ENCODE measurements around the gene TMEM192.
"Not testable (repeated sequence)": the region's sequence is repeated elsewhere in the genome, so short reads cannot be mapped to it uniquely, and the experiment has no call there.

The TMEM192 gene

DNA sequence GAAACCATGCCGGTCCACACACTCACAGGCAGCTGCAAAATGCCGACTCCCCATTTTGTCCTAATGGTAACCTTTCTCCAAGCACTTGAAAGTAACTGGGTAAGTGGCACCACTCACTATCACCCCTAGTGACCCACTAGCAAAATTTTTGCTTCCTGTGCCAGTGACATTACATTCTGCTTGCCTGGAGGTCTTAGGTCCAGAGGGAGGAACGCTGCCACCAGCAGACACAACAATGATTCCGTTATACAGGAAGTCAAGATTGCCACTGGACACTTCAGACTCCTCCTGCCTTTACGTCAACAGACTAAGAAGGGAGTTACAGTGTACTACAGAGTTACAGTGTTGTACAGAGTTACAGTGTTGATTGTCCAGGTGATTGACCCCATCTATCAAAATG, 11.8 kb upstream of the TMEM192 start:
- Mint-ChIP-seq H3K27me3 (peaks cover 26% of the 10 kb centered on the region), H3K4me1 (no peaks in the 10 kb centered on the region), H3K9me3 (no peaks in the 10 kb centered on the region), H3K36me3 (no peaks in the 10 kb centered on the region), H3K27ac (no peak overlapping the region), H3K4me3 (no peak overlapping the region)
- DNase-seq: no peak
- CTCF ChIA-PET: no interaction called here

DNA sequence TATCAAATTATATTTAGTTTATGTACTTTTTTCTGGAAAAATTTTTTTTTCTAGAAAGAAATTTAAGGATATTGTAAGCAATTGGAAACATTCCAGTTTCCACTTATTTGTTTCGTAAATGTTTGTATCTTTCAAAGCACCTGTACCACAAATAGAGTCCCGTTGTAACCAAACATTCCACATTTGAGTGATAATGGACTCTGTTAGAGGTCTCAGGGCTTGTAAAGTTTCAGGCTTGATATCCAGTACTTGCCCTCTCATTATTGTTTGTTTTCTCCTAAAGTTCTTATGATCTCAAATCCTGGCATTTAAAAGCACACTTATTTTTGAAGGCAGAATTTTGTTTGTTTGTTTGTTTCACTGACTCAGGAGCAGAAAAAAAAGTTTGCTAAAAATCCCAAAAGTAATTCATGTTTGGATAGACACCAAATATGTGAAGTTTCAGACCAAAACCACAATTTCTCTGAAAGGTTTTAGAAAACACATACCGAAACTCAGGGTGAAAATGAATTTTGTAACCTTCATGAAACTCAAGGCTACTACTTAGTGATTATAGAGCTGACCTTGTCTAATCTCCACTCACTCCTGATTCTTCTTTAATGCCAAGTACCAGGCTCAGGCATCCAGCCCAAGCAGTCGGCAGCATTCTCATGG, 5.7 kb upstream of the TMEM192 start:
- CTCF ChIA-PET: interaction anchor here (2.4 kb wide), 1 partner anchor 12 kb away, joined by 8 read pairs; no protein-coding TSS in a partner anchor
- H3K4me3 Mint-ChIP-seq: no peak overlapping the region
- H3K27me3 Mint-ChIP-seq: peaks cover 28% of the 10 kb centered on the region
- no peak for DNase-seq
- no peak overlapping the region for H3K27ac Mint-ChIP-seq
- no peaks in the 10 kb centered on the region for H3K36me3 Mint-ChIP-seq
- peaks cover 14% of the 10 kb centered on the region for H3K4me1 Mint-ChIP-seq
- no peaks in the 10 kb centered on the region for H3K9me3 Mint-ChIP-seq

DNA sequence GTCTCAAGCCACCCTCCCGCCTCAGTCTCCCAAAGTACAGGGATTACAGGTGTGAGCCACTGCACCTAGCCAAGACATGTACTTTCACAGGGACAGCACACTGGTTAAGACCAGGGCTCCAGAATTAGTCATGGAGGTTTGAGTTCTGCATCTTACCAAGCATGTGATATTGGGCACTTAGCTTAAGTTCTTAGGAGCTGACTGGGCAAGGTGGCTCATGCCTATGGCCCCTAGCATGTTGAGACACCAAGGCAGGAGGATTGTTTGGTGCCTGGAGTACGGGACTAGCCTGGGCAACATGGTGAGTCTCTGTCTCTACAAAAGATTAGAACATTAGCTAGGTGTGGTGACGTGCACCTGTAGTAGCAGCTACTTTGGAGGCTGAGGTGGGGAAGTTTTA, 2.6 kb upstream of the TMEM192 start:
- Mint-ChIP-seq H3K36me3 (no peaks in the 10 kb centered on the region), H3K4me1 (peaks cover 30% of the 10 kb centered on the region), H3K27me3 (peaks cover 19% of the 10 kb centered on the region), H3K27ac (no peak overlapping the region), H3K9me3 (no peaks in the 10 kb centered on the region), H3K4me3 (no peak overlapping the region)
- CTCF ChIA-PET: interaction anchor here (2.0 kb wide), 1 partner anchor 15 kb away, joined by 8 read pairs; no protein-coding TSS in a partner anchor
- DNase-seq: no peak

DNA sequence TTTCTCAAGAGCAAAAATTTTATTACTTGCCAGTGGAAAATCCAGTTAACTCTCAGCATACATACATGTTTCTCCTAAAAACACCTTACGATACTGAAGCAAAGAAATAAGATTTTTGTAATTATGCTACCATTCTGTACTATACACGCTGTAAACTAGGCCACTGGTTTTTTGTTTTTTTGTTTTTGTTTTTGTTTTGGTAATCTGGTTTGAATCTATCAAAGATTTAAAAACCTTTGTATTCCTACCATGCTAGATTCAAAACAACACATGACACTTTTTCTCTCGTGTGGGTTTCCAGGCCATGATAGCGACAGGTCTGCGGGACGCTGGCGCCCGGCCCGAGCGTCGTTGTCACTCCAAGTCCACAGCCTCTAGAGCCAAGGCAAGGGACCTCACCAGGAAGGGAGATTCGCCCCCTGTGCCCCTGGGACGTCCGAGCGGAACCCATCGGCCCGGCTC, 723 bp downstream of the TMEM192 start:
- H3K27me3 Mint-ChIP-seq: peaks cover 18% of the 10 kb centered on the region
- H3K4me1 Mint-ChIP-seq: peaks cover 24% of the 10 kb centered on the region
- H3K4me3 Mint-ChIP-seq: peak overlapping the region; percentile 86

DNA sequence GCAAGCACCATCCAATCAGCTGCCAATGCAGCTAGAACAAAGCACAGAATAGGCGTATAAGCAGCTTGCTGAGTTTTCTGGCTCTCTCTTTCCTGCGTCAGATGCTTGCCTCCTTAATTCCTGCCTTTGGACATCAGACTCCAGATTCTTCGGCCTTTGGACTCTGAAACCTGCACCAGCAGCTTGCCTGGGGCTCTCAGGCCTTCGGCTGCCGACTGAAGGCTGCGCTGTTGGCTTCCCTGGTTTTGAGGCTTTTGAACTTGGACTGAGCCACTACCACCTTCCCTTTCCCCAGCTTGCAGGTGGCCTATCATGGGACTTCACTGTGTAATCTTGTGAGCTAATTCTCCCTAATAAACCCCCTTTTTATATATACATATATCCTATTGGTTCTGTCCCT, 6.1 kb downstream of the TMEM192 start:
- Mint-ChIP-seq H3K27ac (no peak overlapping the region), H3K27me3 (no peaks in the 10 kb centered on the region), H3K9me3 (no peaks in the 10 kb centered on the region), H3K36me3 (peaks cover 2% of the 10 kb centered on the region), H3K4me1 (peaks cover 3% of the 10 kb centered on the region), H3K4me3 (no peak overlapping the region)
- DNase-seq: no peak
- CTCF ChIA-PET: interaction anchor here (0.6 to 1.9 kb wide), 2 partner anchors 9 to 235 kb away, joined by 3 to 8 read pairs; no protein-coding TSS in a partner anchor

More for the DNA sequence above, 723 bp downstream of the TMEM192 start:
- CTCF ChIA-PET: interaction anchor here (1.2 kb wide), 1 partner anchor 305 kb away, joined by 3 read pairs; no protein-coding TSS in a partner anchor
- H3K9me3 Mint-ChIP-seq: no peaks in the 10 kb centered on the region
- no peak for DNase-seq
- H3K27ac Mint-ChIP-seq: peak overlapping the region; percentile 90
- peaks cover 1% of the 10 kb centered on the region for H3K36me3 Mint-ChIP-seq

DNA sequence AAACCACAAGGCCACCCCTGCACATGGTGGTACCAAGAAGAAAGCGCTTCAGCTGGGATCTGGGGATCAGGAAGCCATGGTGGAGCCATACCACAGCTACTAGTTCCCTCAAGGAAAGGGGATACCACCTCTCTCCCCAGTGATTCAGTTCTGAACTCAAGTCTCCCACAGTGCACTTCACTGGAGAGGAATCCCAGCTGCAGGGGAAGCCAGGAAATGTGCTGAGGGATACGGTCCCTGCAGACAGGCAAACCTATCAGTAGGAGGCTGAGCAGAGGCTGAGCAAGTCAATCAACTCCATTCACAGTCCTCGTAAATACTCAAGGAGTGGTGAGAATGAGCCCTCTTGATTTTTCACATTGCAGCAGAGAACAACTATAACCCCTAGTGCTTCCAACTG, 11.0 kb downstream of the TMEM192 start:
- no peaks in the 10 kb centered on the region for H3K4me1 Mint-ChIP-seq
- CTCF ChIA-PET: no interaction called here
- no peak overlapping the region for H3K27ac Mint-ChIP-seq
- no peak for DNase-seq
- no peak overlapping the region for H3K4me3 Mint-ChIP-seq
- no peaks in the 10 kb centered on the region for H3K9me3 Mint-ChIP-seq
- no peaks in the 10 kb centered on the region for H3K27me3 Mint-ChIP-seq
- peaks cover 13% of the 10 kb centered on the region for H3K36me3 Mint-ChIP-seq

DNA sequence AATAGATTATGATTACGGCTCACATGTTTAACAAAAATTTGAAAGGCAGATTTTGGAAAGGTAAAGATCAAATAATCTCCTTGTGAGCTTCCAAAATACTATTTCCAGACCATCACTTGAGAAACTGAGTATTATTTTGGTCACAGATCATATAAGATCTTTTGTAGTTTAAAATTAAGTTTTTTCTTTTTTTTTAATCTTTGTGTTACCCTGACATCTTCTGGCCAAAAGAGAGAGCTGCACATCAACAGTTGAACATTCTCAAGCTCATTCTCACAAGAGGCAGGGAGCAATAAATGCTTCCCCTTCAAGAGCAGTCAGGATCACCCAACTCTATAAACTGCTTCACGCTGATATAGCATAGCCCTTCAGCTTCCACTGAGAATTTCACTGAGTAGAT, 15.9 kb downstream of the TMEM192 start:
- Mint-ChIP-seq H3K27ac (no peak overlapping the region), H3K36me3 (peaks cover 13% of the 10 kb centered on the region), H3K9me3 (no peaks in the 10 kb centered on the region), H3K4me1 (no peaks in the 10 kb centered on the region), H3K4me3 (no peak overlapping the region), H3K27me3 (no peaks in the 10 kb centered on the region)
- CTCF ChIA-PET: interaction anchor here (0.6 to 1.9 kb wide), 17 partner anchors 9 to 365 kb away, joined by 3 to 8 read pairs (median 4); partner anchors contain the start of gene TMEM192
- DNase-seq: no peak

DNA sequence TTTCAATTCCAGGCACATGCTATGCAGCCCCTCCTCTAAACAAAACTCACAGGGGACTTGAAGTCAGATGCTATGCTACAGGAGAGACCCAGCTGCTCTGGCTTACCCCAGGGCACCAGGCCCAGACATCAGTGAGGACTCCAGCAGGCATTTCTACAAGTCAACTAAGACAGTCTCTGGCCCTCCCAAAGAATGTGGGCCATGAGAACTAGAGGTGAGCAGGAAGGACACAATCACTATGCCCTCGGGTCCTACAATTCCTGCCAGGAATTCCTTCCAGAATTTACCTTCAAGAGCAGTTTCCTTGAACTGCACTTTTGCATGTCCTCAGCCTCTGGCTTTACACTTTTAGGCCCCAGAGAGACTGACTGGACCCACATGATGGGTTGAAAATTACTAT, 17.4 kb downstream of the TMEM192 start:
- Mint-ChIP-seq H3K36me3 (peaks cover 11% of the 10 kb centered on the region), H3K27me3 (no peaks in the 10 kb centered on the region)
- CTCF ChIA-PET: interaction anchor here (0.7 to 1.1 kb wide), 2 partner anchors 100 to 315 kb away, joined by 3 read pairs; no protein-coding TSS in a partner anchor

DNA sequence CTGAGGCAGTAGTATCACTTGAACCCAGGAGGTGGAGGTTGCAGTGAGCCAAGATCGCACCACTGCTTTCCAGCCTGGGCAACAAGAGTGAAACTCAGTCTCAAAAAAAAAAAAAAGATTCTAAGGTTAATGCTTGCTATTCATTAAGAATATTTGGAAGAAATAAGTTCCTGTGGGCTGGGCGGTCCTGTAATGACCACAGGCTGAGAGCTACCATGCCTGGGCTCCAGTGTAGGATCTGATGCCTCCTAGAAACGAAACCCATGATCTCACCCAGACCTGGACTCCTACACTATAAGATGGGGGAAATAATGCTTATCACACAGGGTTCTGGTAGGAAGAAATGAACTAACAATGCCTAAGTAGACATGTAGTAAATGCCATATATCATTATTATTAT, 17.8 kb downstream of the TMEM192 start:
- Mint-ChIP-seq H3K4me1 (no peaks in the 10 kb centered on the region), H3K9me3 (no peaks in the 10 kb centered on the region), H3K4me3 (no peak overlapping the region), H3K27ac (no peak overlapping the region), H3K27me3 (no peaks in the 10 kb centered on the region), H3K36me3 (peaks cover 9% of the 10 kb centered on the region)
- no peak for DNase-seq
- CTCF ChIA-PET: interaction anchor here (0.7 to 1.1 kb wide), 2 partner anchors 100 to 315 kb away, joined by 3 read pairs; no protein-coding TSS in a partner anchor

More for the DNA sequence above, 17.4 kb downstream of the TMEM192 start:
- H3K4me1 Mint-ChIP-seq: no peaks in the 10 kb centered on the region
- H3K27ac Mint-ChIP-seq: no peak overlapping the region
- DNase-seq: no peak
- no peak overlapping the region for H3K4me3 Mint-ChIP-seq
- no peaks in the 10 kb centered on the region for H3K9me3 Mint-ChIP-seq

DNA sequence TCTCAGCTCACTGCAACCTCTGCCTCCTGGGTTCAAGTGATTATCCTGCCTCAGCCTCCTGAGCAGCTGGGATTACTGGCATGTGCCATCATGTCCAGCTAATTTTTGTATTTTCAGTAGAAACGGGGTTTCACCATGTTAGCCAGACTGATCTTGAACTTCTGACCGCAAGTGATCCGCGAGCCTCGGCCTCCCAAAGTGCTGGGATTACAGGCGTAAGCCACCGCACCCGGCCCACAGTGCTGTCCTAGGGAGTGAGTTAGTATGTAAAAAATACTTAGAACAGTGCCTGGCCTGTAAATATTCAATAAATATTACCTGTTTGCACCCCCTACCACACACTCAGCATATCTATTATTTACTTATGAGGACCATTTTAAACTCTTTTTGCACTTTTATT, 20.5 kb downstream of the TMEM192 start:
- not testable (repeated sequence) for H3K27me3 Mint-ChIP-seq, H3K27ac Mint-ChIP-seq, DNase-seq, H3K9me3 Mint-ChIP-seq, H3K36me3 Mint-ChIP-seq, H3K4me1 Mint-ChIP-seq, H3K4me3 Mint-ChIP-seq
- CTCF ChIA-PET: interaction anchor here (1.5 kb wide), 1 partner anchor 324 kb away, joined by 7 read pairs; no protein-coding TSS in a partner anchor

DNA sequence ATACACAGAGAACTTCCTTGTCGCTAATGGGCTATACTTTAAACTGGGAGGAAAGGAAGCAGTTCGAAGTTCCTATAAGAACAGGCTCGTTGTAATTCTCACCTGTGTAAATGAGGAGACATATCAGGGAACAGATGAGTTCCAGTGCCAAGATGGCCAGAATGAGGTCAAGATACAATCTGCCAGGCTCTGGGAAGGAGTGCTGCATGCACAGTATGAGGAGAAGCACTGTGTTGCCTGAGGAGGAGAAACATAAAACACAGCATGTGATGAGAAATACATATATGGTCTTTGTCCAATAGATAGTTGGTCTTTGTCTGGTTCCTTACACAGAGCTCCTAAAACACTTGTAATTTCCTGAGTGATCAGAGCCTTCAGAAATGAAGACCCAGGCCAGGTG, 24.3 kb downstream of the TMEM192 start:
- CTCF ChIA-PET: interaction anchor here (1.7 kb wide), 1 partner anchor 8 kb away, joined by 4 read pairs; no protein-coding TSS in a partner anchor

DNA sequence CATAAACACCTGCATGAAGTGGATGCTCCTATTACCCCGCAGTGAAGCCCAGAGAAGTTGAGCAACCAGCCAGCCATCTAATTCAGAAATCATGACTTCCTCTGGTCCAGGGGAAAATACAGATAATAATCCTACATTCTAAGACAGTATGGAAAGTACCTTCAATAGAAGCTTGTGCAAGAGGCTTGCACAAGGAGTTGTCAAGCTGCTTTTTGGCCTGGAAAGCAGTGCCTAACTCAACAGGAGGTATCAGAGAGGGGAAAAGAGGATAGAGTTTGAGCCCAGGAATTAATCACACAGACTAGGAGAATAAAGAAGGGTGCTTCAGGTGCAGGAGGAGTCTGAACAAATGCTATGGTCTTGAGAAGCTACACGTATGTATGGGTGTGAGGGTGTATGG, 26.7 kb downstream of the TMEM192 start:
- Mint-ChIP-seq H3K36me3 (peaks cover 11% of the 10 kb centered on the region), H3K27ac (no peak overlapping the region), H3K27me3 (no peaks in the 10 kb centered on the region), H3K9me3 (no peaks in the 10 kb centered on the region), H3K4me3 (no peak overlapping the region), H3K4me1 (no peaks in the 10 kb centered on the region)
- CTCF ChIA-PET: no interaction called here
- DNase-seq: no peak

More for the DNA sequence above, 24.3 kb downstream of the TMEM192 start:
- Mint-ChIP-seq H3K36me3 (peaks cover 10% of the 10 kb centered on the region), H3K9me3 (no peaks in the 10 kb centered on the region), H3K4me3 (no peak overlapping the region), H3K4me1 (no peaks in the 10 kb centered on the region), H3K27ac (no peak overlapping the region), H3K27me3 (no peaks in the 10 kb centered on the region)
- no peak for DNase-seq

DNA sequence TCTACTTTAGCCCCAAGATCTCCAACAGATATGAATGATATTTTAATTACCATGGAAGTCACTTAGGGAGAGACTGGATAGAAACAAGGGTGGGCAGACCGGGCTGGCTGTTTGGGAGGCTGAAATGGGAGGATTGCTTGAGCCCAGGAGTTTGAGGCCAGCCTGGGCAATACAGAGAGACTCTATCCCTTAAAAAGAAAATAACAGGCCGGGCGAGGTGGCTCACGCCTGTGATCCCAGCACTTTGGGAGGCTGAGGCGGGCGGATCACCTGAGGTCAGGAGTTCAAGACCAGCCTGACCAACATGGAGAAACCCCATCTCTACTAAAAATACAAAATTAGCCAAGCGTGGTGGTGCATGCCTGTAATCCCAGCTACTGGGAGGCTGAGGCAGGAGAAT, 27.9 kb downstream of the TMEM192 start:
- H3K27me3 Mint-ChIP-seq, H3K9me3 Mint-ChIP-seq, H3K27ac Mint-ChIP-seq, DNase-seq, CTCF ChIA-PET, H3K4me3 Mint-ChIP-seq, H3K4me1 Mint-ChIP-seq: not testable (repeated sequence)
- H3K36me3 Mint-ChIP-seq: peaks cover 11% of the 10 kb centered on the region

DNA sequence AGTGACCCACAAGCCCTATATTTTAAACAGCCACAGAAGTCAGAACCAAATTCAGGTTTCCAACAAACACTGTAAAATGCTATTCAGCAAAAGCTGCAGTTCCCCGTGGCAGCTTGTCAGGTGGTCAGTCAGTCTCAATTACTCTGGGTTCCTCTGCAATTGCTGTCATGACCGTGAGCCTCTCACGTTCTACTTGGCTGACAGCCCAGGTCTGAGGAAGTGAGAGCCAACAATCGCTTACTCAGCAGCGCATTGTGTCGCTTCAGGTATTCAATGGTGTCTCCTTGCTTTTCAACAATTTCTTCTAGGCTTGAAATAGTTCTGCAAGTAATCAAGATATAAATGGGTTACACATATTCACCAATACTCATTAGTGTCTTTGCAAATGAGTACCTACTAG, 33.2 kb downstream of the TMEM192 start:
- H3K27me3 Mint-ChIP-seq: no peaks in the 10 kb centered on the region
- no peak for DNase-seq
- CTCF ChIA-PET: no interaction called here

DNA sequence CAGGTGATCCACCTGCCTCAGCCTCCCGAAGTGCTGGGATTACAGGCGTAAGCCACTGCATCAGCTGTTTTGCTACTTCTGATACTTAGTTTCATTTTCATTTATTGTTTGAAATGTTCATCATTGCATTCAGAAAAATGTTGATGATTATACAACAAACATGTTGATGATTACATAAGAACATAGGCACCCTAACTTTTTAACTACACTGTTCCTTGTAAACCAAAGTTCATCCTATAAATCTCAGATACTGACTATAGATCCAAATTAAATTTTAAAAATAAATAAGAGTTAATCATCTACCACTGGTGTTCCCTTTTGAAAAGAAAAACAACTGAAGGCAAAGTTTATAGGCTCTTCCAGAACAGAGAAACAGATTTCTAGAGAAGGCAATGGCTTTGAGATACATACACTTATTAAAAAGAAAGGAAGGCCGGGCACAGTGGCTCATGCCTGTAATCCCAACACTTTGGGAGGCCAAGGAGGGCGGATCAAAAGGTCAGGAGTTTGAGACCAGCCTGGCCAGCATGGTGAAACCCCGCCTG, 35.6 kb downstream of the TMEM192 start:
- no peak for DNase-seq
- CTCF ChIA-PET: interaction anchor here (0.6 kb wide), 1 partner anchor 138 kb away, joined by 3 read pairs; no protein-coding TSS in a partner anchor
- H3K36me3 Mint-ChIP-seq: peaks cover 14% of the 10 kb centered on the region
- H3K27ac Mint-ChIP-seq: no peak overlapping the region
- H3K27me3 Mint-ChIP-seq: no peaks in the 10 kb centered on the region
- H3K4me1 Mint-ChIP-seq: peaks cover 4% of the 10 kb centered on the region
- H3K9me3 Mint-ChIP-seq: no peaks in the 10 kb centered on the region
- no peak overlapping the region for H3K4me3 Mint-ChIP-seq

More for the DNA sequence above, 33.2 kb downstream of the TMEM192 start:
- H3K9me3 Mint-ChIP-seq: no peaks in the 10 kb centered on the region
- peaks cover 4% of the 10 kb centered on the region for H3K4me1 Mint-ChIP-seq
- peaks cover 14% of the 10 kb centered on the region for H3K36me3 Mint-ChIP-seq
- H3K4me3 Mint-ChIP-seq: no peak overlapping the region
- H3K27ac Mint-ChIP-seq: no peak overlapping the region
